Measurements from ENCODE around the gene MFSD2A. TPM values are rescaled to one million over a fixed set of nuclear protein-coding genes. Genes with fewer than 3 reads are reported as not detected.
A peak's percentile ranks its signal among the peaks of the same experiment; 100 is the strongest.

The MFSD2A gene
- total RNA-seq, 1 donor from 2014 or later = 225 TPM

GRCh38 chr1:39973503-39974135 lies 18.7 kb downstream of the MFSD2A start:
- DNase-seq = peak; percentile 89
- Histone ChIP-seq H3K27me3 (no peaks in the 10 kb centered on the region), H3K4me1 (peaks cover 3% of the 10 kb centered on the region), H3K36me3 (no peaks in the 10 kb centered on the region), H3K4me3 (no peak overlapping the region), H3K27ac (no peak overlapping the region), H3K9me3 (no peaks in the 10 kb centered on the region)
- ATAC-seq = peak; percentile 82
- TF ChIP-seq, protein P1, sequence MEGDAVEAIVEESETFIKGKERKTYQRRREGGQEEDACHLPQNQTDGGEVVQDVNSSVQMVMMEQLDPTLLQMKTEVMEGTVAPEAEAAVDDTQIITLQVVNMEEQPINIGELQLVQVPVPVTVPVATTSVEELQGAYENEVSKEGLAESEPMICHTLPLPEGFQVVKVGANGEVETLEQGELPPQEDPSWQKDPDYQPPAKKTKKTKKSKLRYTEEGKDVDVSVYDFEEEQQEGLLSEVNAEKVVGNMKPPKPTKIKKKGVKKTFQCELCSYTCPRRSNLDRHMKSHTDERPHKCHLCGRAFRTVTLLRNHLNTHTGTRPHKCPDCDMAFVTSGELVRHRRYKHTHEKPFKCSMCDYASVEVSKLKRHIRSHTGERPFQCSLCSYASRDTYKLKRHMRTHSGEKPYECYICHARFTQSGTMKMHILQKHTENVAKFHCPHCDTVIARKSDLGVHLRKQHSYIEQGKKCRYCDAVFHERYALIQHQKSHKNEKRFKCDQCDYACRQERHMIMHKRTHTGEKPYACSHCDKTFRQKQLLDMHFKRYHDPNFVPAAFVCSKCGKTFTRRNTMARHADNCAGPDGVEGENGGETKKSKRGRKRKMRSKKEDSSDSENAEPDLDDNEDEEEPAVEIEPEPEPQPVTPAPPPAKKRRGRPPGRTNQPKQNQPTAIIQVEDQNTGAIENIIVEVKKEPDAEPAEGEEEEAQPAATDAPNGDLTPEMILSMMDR (IDR thresholded peaks at IDR 0.05) = peak; percentile 97
- intact Hi-C loops (cut with DNase I) = loop anchor here (5.0 kb wide), 1 partner anchor 156 kb away; no protein-coding TSS in a partner anchor

DNA sequence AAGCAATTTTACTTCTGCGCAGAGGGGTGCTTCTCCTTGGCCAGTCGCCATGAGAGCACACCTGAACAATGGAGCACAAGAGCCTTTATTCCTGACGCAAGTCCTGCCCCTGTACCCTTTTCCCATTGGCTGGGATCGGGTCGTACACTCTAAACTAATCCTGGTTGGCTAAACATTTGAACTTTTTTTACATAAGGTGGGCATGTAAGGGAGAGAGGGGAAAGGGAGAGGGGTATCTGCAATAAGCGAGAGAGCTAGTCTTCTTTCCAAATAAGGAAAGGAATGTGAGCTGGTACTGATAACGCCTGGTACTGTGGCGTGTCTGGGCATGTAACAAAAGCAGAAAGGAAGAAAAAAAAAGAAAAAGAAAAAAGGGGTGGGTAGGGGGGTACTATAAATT lies 21.8 kb downstream of the MFSD2A start:
- intact Hi-C loops (cut with DNase I) = no loop called here
- TF ChIP-seq, protein P1 (IDR thresholded peaks at IDR 0.05) = no peak
- Histone ChIP-seq H3K27ac (no peak overlapping the region), H3K27me3 (no peaks in the 10 kb centered on the region), H3K4me1 (no peaks in the 10 kb centered on the region), H3K9me3 (no peaks in the 10 kb centered on the region), H3K36me3 (no peaks in the 10 kb centered on the region), H3K4me3 (no peak overlapping the region)
- ATAC-seq = no peak
- DNase-seq = no peak

DNA sequence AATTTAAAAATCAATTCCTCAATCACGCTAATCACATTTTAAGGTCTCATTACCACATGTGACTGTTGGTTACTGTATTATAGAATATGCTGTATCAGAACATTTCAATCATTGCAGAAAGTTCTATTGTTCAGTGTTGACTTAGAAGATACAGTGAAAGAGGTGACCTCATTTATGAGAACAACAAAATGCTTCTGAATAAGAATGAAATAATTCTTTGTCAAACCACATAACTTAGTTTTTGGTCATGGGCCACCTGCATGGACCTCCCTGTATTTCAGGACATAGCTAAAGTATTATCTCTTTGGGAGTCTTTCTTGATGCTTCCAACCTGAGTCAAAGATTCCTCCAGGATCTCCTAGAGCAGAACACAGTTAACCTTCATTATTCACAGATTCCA lies 22.3 kb downstream of the MFSD2A start:
- H3K36me3 ChIP-seq = no peaks in the 10 kb centered on the region
- TF ChIP-seq, protein P1 (IDR thresholded peaks at IDR 0.05) = no peak
- ATAC-seq = no peak
- no peaks in the 10 kb centered on the region for H3K4me1 ChIP-seq
- no peaks in the 10 kb centered on the region for H3K9me3 ChIP-seq
- no peaks in the 10 kb centered on the region for H3K27me3 ChIP-seq
- no peak overlapping the region for H3K4me3 ChIP-seq
- no peak for DNase-seq
- intact Hi-C loops (cut with DNase I) = no loop called here
- H3K27ac ChIP-seq = no peak overlapping the region

DNA sequence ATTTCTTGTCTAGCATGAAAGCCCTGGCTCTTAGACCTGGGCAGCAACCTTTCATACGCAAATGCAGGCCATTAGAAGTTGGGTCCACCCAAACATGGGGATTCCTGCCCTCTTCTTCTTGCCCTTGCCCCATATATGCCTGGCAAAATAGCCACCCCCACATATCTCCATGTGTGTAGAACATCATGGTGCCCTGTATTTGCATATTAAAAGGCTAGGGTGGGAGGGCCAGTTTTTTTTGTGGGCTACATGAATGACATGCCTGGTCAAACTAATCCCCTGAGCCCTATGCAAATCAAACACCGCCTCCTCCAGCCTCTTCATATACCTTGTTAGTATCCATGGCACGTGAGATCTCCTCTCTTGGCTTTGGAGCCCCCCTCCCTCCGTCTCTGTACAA lies 24.7 kb downstream of the MFSD2A start:
- Histone ChIP-seq H3K9me3 (no peaks in the 10 kb centered on the region), H3K27me3 (no peaks in the 10 kb centered on the region), H3K27ac (no peak overlapping the region), H3K4me3 (no peak overlapping the region), H3K4me1 (no peaks in the 10 kb centered on the region), H3K36me3 (no peaks in the 10 kb centered on the region)
- intact Hi-C loops (cut with DNase I) = no loop called here
- DNase-seq = no peak
- TF ChIP-seq, protein P1 (IDR thresholded peaks at IDR 0.05) = no peak
- ATAC-seq = no peak

DNA sequence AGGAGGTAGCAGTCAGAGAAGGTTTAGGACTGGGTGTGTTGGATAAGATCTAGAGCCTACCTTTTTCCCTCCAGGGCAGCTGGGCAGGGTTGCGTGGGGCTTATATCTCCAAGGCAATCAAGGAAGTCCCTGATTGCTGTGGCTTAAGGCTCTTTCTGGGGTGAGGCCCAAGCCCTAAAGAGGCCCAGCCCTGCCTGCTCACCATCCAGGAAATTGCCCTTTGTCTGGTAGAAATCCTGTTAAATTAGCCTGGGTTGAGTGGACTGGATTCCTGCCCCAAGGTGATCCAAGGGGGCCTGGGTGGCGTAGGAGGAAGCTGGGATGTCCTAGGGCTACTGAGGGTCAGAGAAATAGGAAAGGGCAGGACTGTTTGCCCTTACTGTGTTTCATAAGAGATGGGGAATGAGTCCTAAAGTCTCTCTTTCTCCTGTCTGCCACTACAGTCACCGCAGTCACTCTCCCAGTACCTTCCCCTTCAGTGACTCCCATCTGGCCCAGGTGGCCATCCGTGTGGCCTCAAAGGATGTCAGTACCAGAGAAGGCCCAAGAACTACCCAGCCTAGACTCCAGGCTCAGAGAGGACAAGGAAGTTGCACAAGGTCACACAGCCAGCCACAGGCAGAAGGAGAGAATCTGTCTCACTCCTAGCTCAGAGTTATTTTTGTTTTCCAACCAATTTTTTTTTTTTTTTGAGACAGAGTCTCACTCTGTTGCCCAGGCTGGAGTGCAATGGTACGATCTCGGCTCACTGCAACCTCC lies 25.8 kb downstream of the MFSD2A start:
- no peak for ATAC-seq
- H3K27ac ChIP-seq = no peak overlapping the region
- TF ChIP-seq, protein P1 (IDR thresholded peaks at IDR 0.05) = no peak

More for the DNA sequence above, 25.8 kb downstream of the MFSD2A start:
- Histone ChIP-seq H3K4me3 (no peak overlapping the region), H3K9me3 (no peaks in the 10 kb centered on the region), H3K4me1 (no peaks in the 10 kb centered on the region), H3K27me3 (no peaks in the 10 kb centered on the region), H3K36me3 (no peaks in the 10 kb centered on the region)
- intact Hi-C loops (cut with DNase I) = no loop called here
- peak; percentile 23 for DNase-seq
